Fibroblast of skin of scalp (primary cell): ENCODE data around the gene PIGN.
"Not testable (repeated sequence)": the region's sequence is repeated elsewhere in the genome, so short reads cannot be mapped to it uniquely, and the experiment has no call there.

Experiments used
- DNase-seq: peaks from one replicate; pipeline ENCODE4 v3.0.0-alpha.2; 2013

PIGN gene

GRCh38 chr18:62048279-62048678, 138.6 kb downstream of the PIGN start:
- no peak for DNase-seq

GRCh38 chr18:62045316-62045715, 141.5 kb downstream of the PIGN start:
- DNase-seq, result no peak

- DNase-seq, result peak; percentile 11
These were observed 142.3 kb downstream of the PIGN start for GRCh38 chr18:62044490-62045000.

GRCh38 chr18:62037989-62038778, 148.7 kb downstream of the PIGN start:
- DNase-seq, result no peak

GRCh38 chr18:62037012-62037742, 149.7 kb downstream of the PIGN start:
- DNase-seq, result no peak

- not testable (repeated sequence) for DNase-seq
These were observed 152.6 kb downstream of the PIGN start for GRCh38 chr18:62034286-62034685.

GRCh38 chr18:62033756-62034155, 153.1 kb downstream of the PIGN start:
- no peak for DNase-seq

GRCh38 chr18:62033207-62033606, 153.6 kb downstream of the PIGN start:
- DNase-seq, result no peak

- DNase-seq, result peak; percentile 59
These were observed 156.5 kb downstream of the PIGN start for GRCh38 chr18:62030091-62030985.

GRCh38 chr18:62028715-62029114, 158.1 kb downstream of the PIGN start:
- no peak for DNase-seq

- DNase-seq, result no peak
These were observed 158.8 kb downstream of the PIGN start for GRCh38 chr18:62027914-62028520.

- peak; percentile 69 for DNase-seq
These were observed 160.3 kb downstream of the PIGN start for GRCh38 chr18:62026586-62026985.

- no peak for DNase-seq
These were observed 161.9 kb downstream of the PIGN start for GRCh38 chr18:62024983-62025382.

- no peak for DNase-seq
These were observed 163.3 kb downstream of the PIGN start for GRCh38 chr18:62023536-62023935.

- DNase-seq, result no peak
These were observed 168.2 kb downstream of the PIGN start for GRCh38 chr18:62018759-62019041.

GRCh38 chr18:62018034-62018758, 168.7 kb downstream of the PIGN start:
- DNase-seq, result peak; percentile 94

- DNase-seq, result no peak
These were observed 169.2 kb downstream of the PIGN start for GRCh38 chr18:62017618-62018017.

- no peak for DNase-seq
These were observed 175.4 kb downstream of the PIGN start for GRCh38 chr18:62011416-62011815.

GRCh38 chr18:62009521-62009920, 177.3 kb downstream of the PIGN start:
- no peak for DNase-seq

GRCh38 chr18:62001396-62001795, 185.5 kb downstream of the PIGN start:
- no peak for DNase-seq

GRCh38 chr18:61998957-61999356, 187.9 kb downstream of the PIGN start:
- DNase-seq, result peak; percentile 95

- DNase-seq, result no peak
These were observed 188.5 kb downstream of the PIGN start for GRCh38 chr18:61998335-61998734.
